SJSA1 (cell line): ENCODE results near the gene UBE3C. TPM values are rescaled to one million over a fixed set of nuclear protein-coding genes. Genes with fewer than 3 reads are reported as not detected.
"Not testable (repeated sequence)": the region's sequence is repeated elsewhere in the genome, so short reads cannot be mapped to it uniquely, and the experiment has no call there.

Experiments used
- DNase-seq, 2 experiments: peaks; one replicate each; pipeline ENCODE4 v3.0.0-alpha.2; 2015 to 2020; ENCODE audit warnings: low spot score in 2 of 2, low read depth in 1 of 2
- H3K27ac ChIP-seq: fragments of 250-450 bp; sonication (Bioruptor Pico); 2 replicates; pipeline ENCODE4 v1.5.1; 2020; ENCODE audit warnings: mild to moderate bottlenecking, moderate library complexity
- H3K27me3 ChIP-seq: fragments of 250-450 bp; sonication (Bioruptor Pico); replicated peaks from 2 replicates; pipeline ENCODE4 v1.5.1; 2020; ENCODE audit warnings: mild to moderate bottlenecking, moderate library complexity
- H3K36me3 ChIP-seq: fragments of 250-450 bp; sonication (Bioruptor Pico); 2 replicates; pipeline ENCODE4 v1.5.1; 2020; ENCODE audit warnings: mild to moderate bottlenecking
- H3K4me1 ChIP-seq: fragments of 250-450 bp; sonication (Bioruptor Pico); replicated peaks from 2 replicates; pipeline ENCODE4 v1.6.1; 2021; ENCODE audit warnings: mild to moderate bottlenecking
- H3K4me3 ChIP-seq: fragments of 250-450 bp; sonication (Bioruptor Pico); 2 replicates; pipeline ENCODE4 v1.5.1; 2020; ENCODE audit warnings: mild to moderate bottlenecking
- H3K9me3 ChIP-seq: fragments of 250-450 bp; sonication (Bioruptor Pico); replicated peaks from 2 replicates; pipeline ENCODE4 v1.5.1; 2020; ENCODE audit warnings: mild to moderate bottlenecking
- total RNA-seq: library from RNA; depleted of rRNA; stranded (reverse); fragments of >200 nt; shearing (Covaris generic); gene quantifications from 2 replicates; pipeline ENCODE4 v1.2.3, GENCODE V29; 2014

Gene UBE3C
- total RNA-seq, 1 experiment from 2014 or later, result 134 TPM

- no peak for DNase-seq
- H3K4me1 ChIP-seq, result no peaks in the 10 kb centered on the region
- no peak overlapping the region for H3K27ac ChIP-seq
- no peak overlapping the region for H3K4me3 ChIP-seq
- H3K36me3 ChIP-seq, result peaks cover 20% of the 10 kb centered on the region
- no peaks in the 10 kb centered on the region for H3K9me3 ChIP-seq
- no peaks in the 10 kb centered on the region for H3K27me3 ChIP-seq
These were observed 102.9 kb downstream of the UBE3C start for GRCh38 chr7:157241631-157242030.

GRCh38 chr7:157244516-157245294 is 106.0 kb downstream of the UBE3C start:
- DNase-seq, result no peak
- H3K27me3 ChIP-seq, result no peaks in the 10 kb centered on the region
- no peak overlapping the region for H3K4me3 ChIP-seq
- no peaks in the 10 kb centered on the region for H3K4me1 ChIP-seq
- no peak overlapping the region for H3K27ac ChIP-seq
- no peaks in the 10 kb centered on the region for H3K9me3 ChIP-seq
- peaks cover 19% of the 10 kb centered on the region for H3K36me3 ChIP-seq

GRCh38 chr7:157246052-157246451 is 107.3 kb downstream of the UBE3C start:
- Histone ChIP-seq H3K4me3 (no peak overlapping the region), H3K27ac (no peak overlapping the region), H3K36me3 (peaks cover 22% of the 10 kb centered on the region), H3K9me3 (no peaks in the 10 kb centered on the region), H3K4me1 (no peaks in the 10 kb centered on the region), H3K27me3 (no peaks in the 10 kb centered on the region)
- no peak for DNase-seq

DNA sequence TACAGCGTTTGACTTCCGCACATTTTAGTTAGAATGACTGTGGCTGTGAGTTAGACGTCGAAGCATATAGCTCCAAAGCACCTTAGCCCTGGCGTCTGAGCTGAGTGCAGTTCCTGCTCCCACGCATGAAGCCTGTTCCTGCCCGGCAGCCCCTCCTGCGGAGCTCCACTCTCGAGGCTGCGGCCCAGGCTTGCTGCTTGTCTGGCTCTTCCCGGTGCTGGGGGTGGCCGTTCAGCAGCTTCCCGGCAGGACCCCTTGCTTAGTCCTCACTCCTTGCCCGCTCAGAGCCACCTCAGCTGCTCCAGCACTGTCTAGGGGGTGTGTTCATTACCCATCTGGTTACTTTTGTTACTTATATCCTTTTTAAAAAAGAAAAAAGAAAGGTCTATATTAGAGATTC is 109.9 kb downstream of the UBE3C start:
- Histone ChIP-seq H3K27me3 (no peaks in the 10 kb centered on the region), H3K4me1 (no peaks in the 10 kb centered on the region), H3K4me3 (no peak overlapping the region), H3K27ac (no peak overlapping the region), H3K36me3 (peaks cover 40% of the 10 kb centered on the region), H3K9me3 (peaks cover 2% of the 10 kb centered on the region; the same call in 1 of the 2 replicates)
- DNase-seq, result no peak

GRCh38 chr7:157250605-157251228 is 112.0 kb downstream of the UBE3C start:
- Histone ChIP-seq H3K4me3 (no peak overlapping the region), H3K9me3 (peaks cover 2% of the 10 kb centered on the region; the same call in 1 of the 2 replicates), H3K36me3 (peaks cover 58% of the 10 kb centered on the region), H3K27ac (no peak overlapping the region), H3K27me3 (no peaks in the 10 kb centered on the region), H3K4me1 (no peaks in the 10 kb centered on the region)
- DNase-seq, result no peak

GRCh38 chr7:157251817-157252216 is 113.1 kb downstream of the UBE3C start:
- not testable (repeated sequence) for H3K4me1 ChIP-seq, H3K4me3 ChIP-seq, DNase-seq, H3K27ac ChIP-seq, H3K9me3 ChIP-seq, H3K27me3 ChIP-seq
- peaks cover 67% of the 10 kb centered on the region for H3K36me3 ChIP-seq

- H3K36me3 ChIP-seq, result peaks cover 71% of the 10 kb centered on the region
- peaks cover 2% of the 10 kb centered on the region; the same call in 1 of the 2 replicates for H3K9me3 ChIP-seq
- no peak for DNase-seq
- no peaks in the 10 kb centered on the region for H3K4me1 ChIP-seq
- no peaks in the 10 kb centered on the region for H3K27me3 ChIP-seq
- H3K27ac ChIP-seq, result no peak overlapping the region
- H3K4me3 ChIP-seq, result no peak overlapping the region
These were observed 115.1 kb downstream of the UBE3C start for GRCh38 chr7:157253850-157254249.

GRCh38 chr7:157254781-157255180 is 116.1 kb downstream of the UBE3C start:
- peaks cover 74% of the 10 kb centered on the region for H3K36me3 ChIP-seq
- H3K9me3 ChIP-seq, H3K4me3 ChIP-seq, H3K27ac ChIP-seq, H3K4me1 ChIP-seq, DNase-seq, H3K27me3 ChIP-seq: not testable (repeated sequence)

DNA sequence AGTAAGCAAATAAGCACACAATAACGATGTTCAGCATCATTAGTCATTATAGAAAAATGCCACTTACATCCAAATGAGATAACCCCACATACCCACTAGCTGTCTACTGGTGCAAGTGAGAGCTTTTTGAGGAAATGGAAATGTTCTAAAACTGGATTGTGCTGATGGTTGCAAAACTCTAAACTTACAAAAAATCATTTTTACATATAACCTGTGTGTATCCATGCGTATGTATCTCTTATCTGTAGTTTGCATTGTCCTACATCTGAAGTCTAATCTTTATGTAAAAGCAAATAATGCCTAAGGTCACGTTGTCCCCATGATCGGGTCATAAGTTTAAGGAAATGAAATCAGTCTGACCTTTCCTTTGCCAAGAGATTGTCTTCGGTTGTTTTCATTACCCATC is 116.5 kb downstream of the UBE3C start:
- no peaks in the 10 kb centered on the region for H3K27me3 ChIP-seq
- no peak for DNase-seq
- no peak overlapping the region for H3K4me3 ChIP-seq
- H3K9me3 ChIP-seq, result peaks cover 2% of the 10 kb centered on the region; the same call in 1 of the 2 replicates
- no peak overlapping the region for H3K27ac ChIP-seq
- H3K4me1 ChIP-seq, result no peaks in the 10 kb centered on the region
- peaks cover 74% of the 10 kb centered on the region for H3K36me3 ChIP-seq

- no peaks in the 10 kb centered on the region for H3K4me1 ChIP-seq
- DNase-seq, result no peak
- H3K36me3 ChIP-seq, result peaks cover 58% of the 10 kb centered on the region
- H3K4me3 ChIP-seq, result no peak overlapping the region
- no peaks in the 10 kb centered on the region for H3K9me3 ChIP-seq
- no peaks in the 10 kb centered on the region for H3K27me3 ChIP-seq
- no peak overlapping the region for H3K27ac ChIP-seq
These were observed 124.4 kb downstream of the UBE3C start for GRCh38 chr7:157263156-157263555.

- no peak overlapping the region for H3K27ac ChIP-seq
- no peaks in the 10 kb centered on the region for H3K4me1 ChIP-seq
- DNase-seq, result no peak
- H3K36me3 ChIP-seq, result peaks cover 49% of the 10 kb centered on the region
- no peak overlapping the region for H3K4me3 ChIP-seq
- H3K27me3 ChIP-seq, result no peaks in the 10 kb centered on the region
- no peaks in the 10 kb centered on the region for H3K9me3 ChIP-seq
These were observed 126.3 kb downstream of the UBE3C start for GRCh38 chr7:157265051-157265450.

DNA sequence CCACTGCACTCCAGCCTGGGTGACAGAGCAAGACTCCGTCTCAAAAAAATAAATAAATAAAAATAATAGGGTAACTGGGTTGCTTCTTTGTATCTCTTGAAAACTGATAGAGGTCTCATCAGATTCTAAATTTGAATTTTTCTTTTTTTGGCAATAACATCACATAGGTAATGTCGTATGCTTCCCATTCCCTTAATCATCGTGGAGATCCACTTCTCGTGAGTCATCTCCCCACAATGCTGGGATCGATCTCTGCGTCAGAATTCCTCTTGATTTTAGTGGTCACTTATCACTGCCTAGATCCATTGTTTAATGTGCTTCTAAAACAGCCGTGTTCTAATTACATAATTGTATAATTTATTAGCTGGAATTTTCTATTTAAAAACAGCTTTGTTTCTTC is 127.5 kb downstream of the UBE3C start:
- H3K27ac ChIP-seq, result no peak overlapping the region
- no peak for DNase-seq
- H3K4me3 ChIP-seq, result no peak overlapping the region
- H3K36me3 ChIP-seq, result peaks cover 42% of the 10 kb centered on the region
- H3K27me3 ChIP-seq, result no peaks in the 10 kb centered on the region
- H3K4me1 ChIP-seq, result peaks cover 2% of the 10 kb centered on the region
- H3K9me3 ChIP-seq, result no peaks in the 10 kb centered on the region

DNA sequence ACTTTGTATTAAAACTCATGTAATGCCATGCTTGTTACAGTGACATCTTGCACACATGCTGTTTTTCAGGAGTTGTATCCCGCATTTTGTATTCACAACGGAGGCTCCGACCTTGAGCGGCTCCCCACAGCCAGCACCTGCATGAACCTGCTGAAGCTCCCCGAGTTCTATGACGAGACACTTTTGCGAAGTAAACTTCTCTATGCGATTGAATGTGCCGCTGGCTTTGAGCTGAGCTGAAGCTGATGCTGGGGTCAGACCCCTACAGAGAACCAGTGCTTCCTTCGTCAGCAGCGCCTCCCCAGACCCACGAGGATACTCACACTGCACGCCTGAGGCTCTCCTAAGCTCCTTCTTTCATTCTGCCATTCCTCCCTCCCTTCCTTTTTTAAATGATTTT is 128.8 kb downstream of the UBE3C start:
- H3K27me3 ChIP-seq, result no peaks in the 10 kb centered on the region
- no peaks in the 10 kb centered on the region for H3K9me3 ChIP-seq
- DNase-seq, result no peak
- H3K4me1 ChIP-seq, result peaks cover 15% of the 10 kb centered on the region
- H3K36me3 ChIP-seq, result peaks cover 36% of the 10 kb centered on the region
- H3K27ac ChIP-seq, result no peak overlapping the region
- H3K4me3 ChIP-seq, result no peak overlapping the region

DNA sequence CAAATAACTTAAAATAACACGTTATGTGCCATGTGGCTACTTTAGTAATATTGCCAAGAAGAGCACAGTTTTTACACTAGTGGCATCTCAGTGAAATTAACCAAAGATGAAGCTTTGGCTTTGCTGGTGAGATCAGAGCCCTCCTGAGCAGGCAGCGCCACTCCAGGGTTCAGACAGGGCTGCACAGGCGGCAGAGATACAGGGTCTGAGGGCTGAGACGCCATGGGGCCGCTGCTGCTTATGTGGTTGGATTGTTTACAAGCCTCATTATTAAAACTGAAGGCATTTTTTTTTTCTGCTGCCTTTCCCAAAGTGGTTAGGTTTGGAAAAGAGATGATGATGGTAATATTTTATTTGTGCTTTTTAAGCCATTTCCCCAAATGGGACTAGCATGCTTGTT is 129.2 kb downstream of the UBE3C start:
- DNase-seq, result no peak
- H3K36me3 ChIP-seq, result peaks cover 32% of the 10 kb centered on the region
- no peaks in the 10 kb centered on the region for H3K9me3 ChIP-seq

More for the DNA sequence above, 129.2 kb downstream of the UBE3C start:
- Histone ChIP-seq H3K4me3 (no peak overlapping the region), H3K27ac (no peak overlapping the region), H3K4me1 (peaks cover 19% of the 10 kb centered on the region), H3K27me3 (no peaks in the 10 kb centered on the region)
